Measurements from ENCODE around the gene DLG1. TPM values are rescaled to one million over a fixed set of nuclear protein-coding genes. Genes with fewer than 3 reads are reported as not detected.
"Not testable (repeated sequence)": the region's sequence is repeated elsewhere in the genome, so short reads cannot be mapped to it uniquely, and the experiment has no call there.

The DLG1 gene
- total and polyA plus RNA-seq, 9 of the 15 experiments (the other 6 are each of a cell fraction or from before 2014, with no cell fraction given) = 9.4 to 63.5 (median 43.6) TPM

- BruUV-seq (replicated peaks); DNase-seq (ENCODE audit: extremely low read depth in 1 of 4, low spot score in 3 of 4); H3K27ac ChIP-seq (ENCODE audit: extremely low read depth, low read depth, low read length); H3K4me3 ChIP-seq; H3K27me3 ChIP-seq (ENCODE audit: control insufficient read depth in 2 of 2, insufficient read depth in 2 of 2, low read length in 2 of 2); H3K4me2 ChIP-seq (ENCODE audit: insufficient read depth, low read length); intact Hi-C loops (cut with micrococcal nuclease); FAIRE-seq; H3K9me3 ChIP-seq (replicated peaks; ENCODE audit: control insufficient read depth, insufficient read depth, low read depth, low read length); H3K9ac ChIP-seq (ENCODE audit: insufficient read depth in 1 of 2, low read depth in 2 of 2, low read length in 2 of 2); H4K20me1 ChIP-seq (replicated peaks; ENCODE audit: control insufficient read depth, insufficient read depth, low read length); H2AFZ ChIP-seq (ENCODE audit: low read depth, low read length); H3K9me1 ChIP-seq (ENCODE audit: control insufficient read depth, insufficient read depth, low read length); H3K4me1 ChIP-seq (replicated peaks in 1 of 2; ENCODE audit: control insufficient read depth in 2 of 2, insufficient read depth in 2 of 2, low read length in 2 of 2); in situ Hi-C loops (cut with MboI): not testable (repeated sequence)
- Histone ChIP-seq H3K36me3 (ENCODE audit: control insufficient read depth, insufficient read depth, low read length) (peaks cover 53% of the 10 kb centered on the region), H3K79me2 (ENCODE audit: control insufficient read depth, insufficient read depth, low read length) (peaks cover 50% of the 10 kb centered on the region)
- ChIA-PET CTCF (ENCODE audit: low intra/inter-chr PET ratio) (interaction anchor here (0.7 kb wide), 1 partner anchor 233 kb away, joined by 3 read pairs; no protein-coding TSS in a partner anchor), POLR2A (interaction anchor here (0.6 to 1.6 kb wide), 4 partner anchors 9 to 109 kb away, joined by 3 to 8 read pairs (median 4); no protein-coding TSS in a partner anchor)
- WGBS (ENCODE audit: insufficient coverage, low coverage, missing lambda C conversion rate) = 98% methylated on average over 8 of the region's 8 CpGs
- TF ChIP-seq CTCFL (IDR thresholded peaks at IDR 0.05; ENCODE audit: borderline replicate concordance, insufficient read depth, low read depth, low read length, poor library complexity, severe bottlenecking) (peak; percentile 73), RAD21 (CRISPR knock-in tag; conservative IDR thresholded peaks at IDR 0.05 in 1 of 2, IDR thresholded peaks at IDR 0.05 in 1 of 2) (peak in 1 of 2 experiments; percentile 45; a peak in 2 of 4 replicates)
- TF ChIP-seq, protein P1, sequence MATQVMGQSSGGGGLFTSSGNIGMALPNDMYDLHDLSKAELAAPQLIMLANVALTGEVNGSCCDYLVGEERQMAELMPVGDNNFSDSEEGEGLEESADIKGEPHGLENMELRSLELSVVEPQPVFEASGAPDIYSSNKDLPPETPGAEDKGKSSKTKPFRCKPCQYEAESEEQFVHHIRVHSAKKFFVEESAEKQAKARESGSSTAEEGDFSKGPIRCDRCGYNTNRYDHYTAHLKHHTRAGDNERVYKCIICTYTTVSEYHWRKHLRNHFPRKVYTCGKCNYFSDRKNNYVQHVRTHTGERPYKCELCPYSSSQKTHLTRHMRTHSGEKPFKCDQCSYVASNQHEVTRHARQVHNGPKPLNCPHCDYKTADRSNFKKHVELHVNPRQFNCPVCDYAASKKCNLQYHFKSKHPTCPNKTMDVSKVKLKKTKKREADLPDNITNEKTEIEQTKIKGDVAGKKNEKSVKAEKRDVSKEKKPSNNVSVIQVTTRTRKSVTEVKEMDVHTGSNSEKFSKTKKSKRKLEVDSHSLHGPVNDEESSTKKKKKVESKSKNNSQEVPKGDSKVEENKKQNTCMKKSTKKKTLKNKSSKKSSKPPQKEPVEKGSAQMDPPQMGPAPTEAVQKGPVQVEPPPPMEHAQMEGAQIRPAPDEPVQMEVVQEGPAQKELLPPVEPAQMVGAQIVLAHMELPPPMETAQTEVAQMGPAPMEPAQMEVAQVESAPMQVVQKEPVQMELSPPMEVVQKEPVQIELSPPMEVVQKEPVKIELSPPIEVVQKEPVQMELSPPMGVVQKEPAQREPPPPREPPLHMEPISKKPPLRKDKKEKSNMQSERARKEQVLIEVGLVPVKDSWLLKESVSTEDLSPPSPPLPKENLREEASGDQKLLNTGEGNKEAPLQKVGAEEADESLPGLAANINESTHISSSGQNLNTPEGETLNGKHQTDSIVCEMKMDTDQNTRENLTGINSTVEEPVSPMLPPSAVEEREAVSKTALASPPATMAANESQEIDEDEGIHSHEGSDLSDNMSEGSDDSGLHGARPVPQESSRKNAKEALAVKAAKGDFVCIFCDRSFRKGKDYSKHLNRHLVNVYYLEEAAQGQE (IDR thresholded peaks at IDR 0.05; ENCODE audit: borderline replicate concordance) = peak; percentile 18; the same call in 1 of the 2 replicates
- TF ChIP-seq, protein P1 (CRISPR knock-in tag; IDR thresholded peaks at IDR 0.05; ENCODE audit: low read depth) = not testable (repeated sequence)
- TF ChIP-seq, protein P2, sequence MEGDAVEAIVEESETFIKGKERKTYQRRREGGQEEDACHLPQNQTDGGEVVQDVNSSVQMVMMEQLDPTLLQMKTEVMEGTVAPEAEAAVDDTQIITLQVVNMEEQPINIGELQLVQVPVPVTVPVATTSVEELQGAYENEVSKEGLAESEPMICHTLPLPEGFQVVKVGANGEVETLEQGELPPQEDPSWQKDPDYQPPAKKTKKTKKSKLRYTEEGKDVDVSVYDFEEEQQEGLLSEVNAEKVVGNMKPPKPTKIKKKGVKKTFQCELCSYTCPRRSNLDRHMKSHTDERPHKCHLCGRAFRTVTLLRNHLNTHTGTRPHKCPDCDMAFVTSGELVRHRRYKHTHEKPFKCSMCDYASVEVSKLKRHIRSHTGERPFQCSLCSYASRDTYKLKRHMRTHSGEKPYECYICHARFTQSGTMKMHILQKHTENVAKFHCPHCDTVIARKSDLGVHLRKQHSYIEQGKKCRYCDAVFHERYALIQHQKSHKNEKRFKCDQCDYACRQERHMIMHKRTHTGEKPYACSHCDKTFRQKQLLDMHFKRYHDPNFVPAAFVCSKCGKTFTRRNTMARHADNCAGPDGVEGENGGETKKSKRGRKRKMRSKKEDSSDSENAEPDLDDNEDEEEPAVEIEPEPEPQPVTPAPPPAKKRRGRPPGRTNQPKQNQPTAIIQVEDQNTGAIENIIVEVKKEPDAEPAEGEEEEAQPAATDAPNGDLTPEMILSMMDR (IDR thresholded peaks at IDR 0.05 in 2 of 3, conservative IDR thresholded peaks at IDR 0.05 in 1 of 3; ENCODE audit: insufficient read depth in 2 of 3, low read depth in 1 of 3, low read length in 3 of 3) = peak; percentile 26 to 35 (median 34); a peak in 3 of 6 replicates
- ATAC-seq = peak; percentile 69
Observed at GRCh38 chr3:197276808-197277207, 21.6 kb downstream of the DLG1 start.
